Measurements from ENCODE around the gene CAPNS1. TPM values are rescaled to one million over a fixed set of nuclear protein-coding genes. Genes with fewer than 3 reads are reported as not detected.

Gene CAPNS1
- total and polyA plus RNA-seq, 9 of the 15 experiments (the other 6 are each of a cell fraction or from before 2014, with no cell fraction given), result 77.9 to 576 (median 258) TPM

DNA sequence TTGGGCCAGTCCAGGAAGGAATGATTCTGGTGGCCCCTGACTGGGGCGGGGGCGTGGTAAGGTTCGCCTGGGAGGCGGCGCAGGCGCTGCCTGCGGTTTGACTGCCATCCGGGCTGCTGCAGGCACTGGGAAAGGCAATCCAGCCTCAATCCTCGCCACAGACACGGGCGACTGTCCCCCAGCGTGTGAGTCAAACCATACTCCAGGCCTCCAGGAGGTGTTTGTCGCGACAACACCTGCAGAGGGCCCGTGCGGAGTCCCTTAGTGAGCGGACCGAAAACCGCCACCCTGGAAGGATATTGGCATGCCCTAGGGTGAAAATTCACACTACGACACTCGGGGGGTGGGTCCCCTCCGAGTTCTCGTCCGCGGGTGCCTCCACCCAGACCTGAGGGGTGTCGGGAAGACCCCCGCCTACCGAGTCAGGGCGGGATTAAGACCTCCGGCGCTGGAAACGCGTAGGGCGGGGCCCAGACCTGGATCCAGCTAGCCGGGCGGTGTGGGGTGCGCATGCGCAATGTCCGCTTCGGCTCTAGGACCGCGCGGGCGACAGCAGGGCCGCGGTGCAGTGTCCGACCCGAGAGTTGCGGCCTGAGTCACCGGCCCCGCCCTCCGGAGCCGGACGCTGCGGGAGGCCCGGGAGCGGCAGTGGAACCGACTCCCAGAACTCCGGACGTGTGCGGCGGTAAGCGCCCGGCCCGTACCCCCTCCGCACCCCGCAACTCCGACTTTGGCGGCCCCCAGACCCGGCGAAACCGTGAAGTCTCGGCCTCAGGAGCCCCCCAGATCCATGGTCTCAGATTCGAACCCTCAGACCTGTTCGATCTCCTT, at the start of gene CAPNS1 (continued):
- TF ChIP-seq, protein P1, sequence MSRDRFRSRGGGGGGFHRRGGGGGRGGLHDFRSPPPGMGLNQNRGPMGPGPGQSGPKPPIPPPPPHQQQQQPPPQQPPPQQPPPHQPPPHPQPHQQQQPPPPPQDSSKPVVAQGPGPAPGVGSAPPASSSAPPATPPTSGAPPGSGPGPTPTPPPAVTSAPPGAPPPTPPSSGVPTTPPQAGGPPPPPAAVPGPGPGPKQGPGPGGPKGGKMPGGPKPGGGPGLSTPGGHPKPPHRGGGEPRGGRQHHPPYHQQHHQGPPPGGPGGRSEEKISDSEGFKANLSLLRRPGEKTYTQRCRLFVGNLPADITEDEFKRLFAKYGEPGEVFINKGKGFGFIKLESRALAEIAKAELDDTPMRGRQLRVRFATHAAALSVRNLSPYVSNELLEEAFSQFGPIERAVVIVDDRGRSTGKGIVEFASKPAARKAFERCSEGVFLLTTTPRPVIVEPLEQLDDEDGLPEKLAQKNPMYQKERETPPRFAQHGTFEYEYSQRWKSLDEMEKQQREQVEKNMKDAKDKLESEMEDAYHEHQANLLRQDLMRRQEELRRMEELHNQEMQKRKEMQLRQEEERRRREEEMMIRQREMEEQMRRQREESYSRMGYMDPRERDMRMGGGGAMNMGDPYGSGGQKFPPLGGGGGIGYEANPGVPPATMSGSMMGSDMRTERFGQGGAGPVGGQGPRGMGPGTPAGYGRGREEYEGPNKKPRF (IDR thresholded peaks at IDR 0.05; ENCODE audit: low read depth, low read length), result no peak
- TF ChIP-seq E2F3 (CRISPR knock-in tag; IDR thresholded peaks at IDR 0.05) (no peak), IRF2 (CRISPR knock-in tag; IDR thresholded peaks at IDR 0.05) (no peak), TFAM (CRISPR knock-in tag; conservative IDR thresholded peaks at IDR 0.05) (no peak), SREBF1 (IDR thresholded peaks at IDR 0.05; ENCODE audit: borderline replicate concordance, low read depth, low read length) (0 out of 2 replicates have a peak, but pooled peaks have one; percentile 40), GATAD2A (IDR thresholded peaks at IDR 0.05) (no peak), CAMTA2 (CRISPR knock-in tag; conservative IDR thresholded peaks at IDR 0.05) (peak; percentile 88; the same call in 1 of the 2 replicates), PHF21A (IDR thresholded peaks at IDR 0.05; ENCODE audit: borderline replicate concordance, low read depth) (peak; percentile 48; the same call in 1 of the 2 replicates), POLR2AphosphoS2 (IDR thresholded peaks at IDR 0.05; ENCODE audit: low read length) (peak; percentile 88; the same call in 1 of the 2 replicates), ZNF785 (CRISPR knock-in tag; IDR thresholded peaks at IDR 0.05) (no peak), HNRNPH1 (optimal IDR thresholded peaks at IDR 0.05; ENCODE audit: low read depth, low read length) (no peak), BCL6 (CRISPR knock-in tag; IDR thresholded peaks at IDR 0.05) (no peak), ZNF316 (IDR thresholded peaks at IDR 0.05) (0 out of 2 replicates have a peak, but pooled peaks have one; percentile 4), MTF1 (CRISPR knock-in tag; IDR thresholded peaks at IDR 0.05; ENCODE audit: borderline replicate concordance) (no peak), ZFP1 (CRISPR knock-in tag; IDR thresholded peaks at IDR 0.05) (no peak), ZNF253 (CRISPR knock-in tag; conservative IDR thresholded peaks at IDR 0.05) (no peak), ZNF121 (CRISPR knock-in tag; conservative IDR thresholded peaks at IDR 0.05) (no peak), HNRNPK (IDR thresholded peaks at IDR 0.05; ENCODE audit: low read depth, low read length, poor library complexity, severe bottlenecking) (no peak)
- TF ChIP-seq, protein P2, sequence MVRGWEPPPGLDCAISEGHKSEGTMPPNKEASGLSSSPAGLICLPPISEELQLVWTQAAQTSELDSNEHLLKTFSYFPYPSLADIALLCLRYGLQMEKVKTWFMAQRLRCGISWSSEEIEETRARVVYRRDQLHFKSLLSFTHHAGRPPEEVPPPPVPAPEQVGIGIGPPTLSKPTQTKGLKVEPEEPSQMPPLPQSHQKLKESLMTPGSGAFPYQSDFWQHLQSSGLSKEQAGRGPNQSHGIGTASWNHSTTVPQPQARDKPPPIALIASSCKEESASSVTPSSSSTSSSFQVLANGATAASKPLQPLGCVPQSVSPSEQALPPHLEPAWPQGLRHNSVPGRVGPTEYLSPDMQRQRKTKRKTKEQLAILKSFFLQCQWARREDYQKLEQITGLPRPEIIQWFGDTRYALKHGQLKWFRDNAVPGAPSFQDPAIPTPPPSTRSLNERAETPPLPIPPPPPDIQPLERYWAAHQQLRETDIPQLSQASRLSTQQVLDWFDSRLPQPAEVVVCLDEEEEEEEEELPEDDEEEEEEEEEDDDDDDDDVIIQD (CRISPR knock-in tag; IDR thresholded peaks at IDR 0.05), result no peak
- TF ChIP-seq, protein P3, sequence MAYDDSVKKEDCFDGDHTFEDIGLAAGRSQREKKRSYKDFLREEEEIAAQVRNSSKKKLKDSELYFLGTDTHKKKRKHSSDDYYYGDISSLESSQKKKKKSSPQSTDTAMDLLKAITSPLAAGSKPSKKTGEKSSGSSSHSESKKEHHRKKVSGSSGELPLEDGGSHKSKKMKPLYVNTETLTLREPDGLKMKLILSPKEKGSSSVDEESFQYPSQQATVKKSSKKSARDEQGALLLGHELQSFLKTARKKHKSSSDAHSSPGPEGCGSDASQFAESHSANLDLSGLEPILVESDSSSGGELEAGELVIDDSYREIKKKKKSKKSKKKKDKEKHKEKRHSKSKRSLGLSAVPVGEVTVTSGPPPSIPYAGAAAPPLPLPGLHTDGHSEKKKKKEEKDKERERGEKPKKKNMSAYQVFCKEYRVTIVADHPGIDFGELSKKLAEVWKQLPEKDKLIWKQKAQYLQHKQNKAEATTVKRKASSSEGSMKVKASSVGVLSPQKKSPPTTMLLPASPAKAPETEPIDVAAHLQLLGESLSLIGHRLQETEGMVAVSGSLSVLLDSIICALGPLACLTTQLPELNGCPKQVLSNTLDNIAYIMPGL (CRISPR knock-in tag; IDR thresholded peaks at IDR 0.05), result 0 out of 2 replicates have a peak, but pooled peaks have one; percentile 42
- TF ChIP-seq, protein P4, sequence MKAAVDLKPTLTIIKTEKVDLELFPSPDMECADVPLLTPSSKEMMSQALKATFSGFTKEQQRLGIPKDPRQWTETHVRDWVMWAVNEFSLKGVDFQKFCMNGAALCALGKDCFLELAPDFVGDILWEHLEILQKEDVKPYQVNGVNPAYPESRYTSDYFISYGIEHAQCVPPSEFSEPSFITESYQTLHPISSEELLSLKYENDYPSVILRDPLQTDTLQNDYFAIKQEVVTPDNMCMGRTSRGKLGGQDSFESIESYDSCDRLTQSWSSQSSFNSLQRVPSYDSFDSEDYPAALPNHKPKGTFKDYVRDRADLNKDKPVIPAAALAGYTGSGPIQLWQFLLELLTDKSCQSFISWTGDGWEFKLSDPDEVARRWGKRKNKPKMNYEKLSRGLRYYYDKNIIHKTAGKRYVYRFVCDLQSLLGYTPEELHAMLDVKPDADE (conservative IDR thresholded peaks at IDR 0.05; ENCODE audit: control insufficient read depth, low read depth, low read length), result no peak

Data from K562 (cell line).